GM21447 (cell line): ENCODE results near the gene TICAM1.

Experiments
- ATAC-seq: cut with Tn5 transposase; IDR thresholded peaks from one replicate; pipeline ENCODE4 v1.9.1; 2021; ENCODE audit not compliant: unreplicated experiment

Gene TICAM1

DNA sequence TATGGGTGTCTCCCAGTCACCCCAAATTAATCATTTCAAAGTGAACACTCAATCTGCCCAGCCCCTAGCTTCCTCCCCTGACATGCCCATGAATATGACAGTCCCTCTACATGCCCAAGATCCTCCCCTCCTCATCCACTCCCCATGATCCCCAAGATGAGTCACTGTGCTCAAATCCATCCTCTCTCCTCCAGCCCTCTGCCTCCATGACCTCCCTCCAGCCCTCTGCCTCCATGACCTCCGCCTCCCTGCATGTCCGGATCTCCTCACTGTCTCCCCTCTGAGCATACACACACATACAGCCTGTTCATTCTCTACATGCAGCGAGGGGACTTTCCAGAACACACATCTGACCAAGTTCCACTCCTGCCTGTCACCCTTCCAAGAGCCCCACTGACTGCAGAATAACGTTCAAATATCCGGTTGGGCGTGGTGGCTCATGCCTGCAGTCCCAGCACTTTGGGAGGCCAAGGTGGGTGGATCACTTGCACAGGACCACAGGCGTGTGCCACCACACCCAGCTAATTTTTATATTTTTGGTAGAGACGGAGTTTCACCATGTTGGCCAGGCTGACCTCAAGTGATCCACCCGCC lies 58.4 kb downstream of the TICAM1 start:
- ATAC-seq: no peak

DNA sequence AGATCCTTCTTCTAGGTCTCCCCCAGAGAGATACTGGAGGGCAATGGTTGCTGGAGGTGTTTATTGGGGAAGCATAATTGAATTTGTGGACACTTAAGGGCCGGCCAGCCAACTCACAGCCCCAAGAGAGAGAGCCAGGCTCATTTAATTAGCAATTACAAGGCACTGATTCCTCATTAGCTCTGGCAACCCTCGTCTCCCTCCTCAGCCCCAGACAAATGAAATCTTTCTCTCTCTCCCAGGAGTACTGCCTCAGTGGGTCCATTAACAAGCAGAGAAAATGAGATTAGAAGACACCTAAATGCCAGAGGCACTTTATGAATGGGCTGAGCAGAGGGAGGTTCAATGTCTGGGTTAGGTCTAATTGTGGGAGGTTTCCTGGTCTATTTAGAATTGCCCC lies 58.9 kb downstream of the TICAM1 start:
- no peak for ATAC-seq

DNA sequence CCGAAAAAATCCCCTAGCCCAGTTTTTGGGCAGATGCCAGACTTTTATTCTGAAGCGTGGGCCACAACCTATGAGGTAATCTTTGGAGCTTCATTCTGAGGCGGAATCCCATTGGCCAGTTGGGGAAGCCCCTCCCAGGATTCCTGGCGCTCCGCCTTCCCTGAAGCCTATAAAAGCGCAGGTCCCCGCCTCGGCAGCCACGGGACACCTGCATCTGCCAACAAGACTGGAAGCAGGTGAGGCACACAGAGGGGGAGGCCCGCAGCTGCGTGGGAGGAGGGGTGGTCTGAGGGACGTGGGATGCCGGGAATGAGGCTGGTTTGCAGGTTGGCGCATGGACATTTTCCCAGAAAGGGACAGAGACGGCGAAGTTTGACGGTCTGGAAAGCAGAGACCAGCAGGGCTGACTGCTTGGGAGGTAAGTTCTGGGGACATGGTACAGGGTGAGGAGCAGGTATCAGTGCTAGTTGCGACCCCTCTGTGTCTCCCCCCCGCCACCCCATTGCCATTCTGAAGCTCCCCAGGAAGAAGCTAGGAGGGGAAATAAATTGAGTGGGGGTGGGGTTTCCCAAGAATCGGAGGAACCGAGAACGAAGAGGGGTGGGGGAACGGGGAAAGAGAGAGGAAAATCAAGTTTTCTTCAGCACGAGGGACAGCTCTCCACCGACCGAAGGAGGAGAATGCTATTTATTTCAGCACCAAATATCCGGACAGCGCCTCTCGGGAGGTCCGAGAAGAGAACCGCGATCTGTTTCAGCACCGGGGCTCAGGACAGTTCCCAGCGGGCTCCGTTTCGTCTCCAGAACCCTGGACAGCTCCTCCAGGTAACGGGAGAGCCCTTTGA lies 62.4 kb downstream of the TICAM1 start:
- no peak for ATAC-seq
